Left lung (tissue), 10 donors: Measurements from ENCODE around the gene SREBF2. TPM values are rescaled to one million over a fixed set of nuclear protein-coding genes. Genes with fewer than 3 reads are reported as not detected.
"Not testable (repeated sequence)": the region's sequence is repeated elsewhere in the genome, so short reads cannot be mapped to it uniquely, and the experiment has no call there.

Source experiments
- ATAC-seq: fragments of 200-7000 bp; cut with Tn5 transposase; one replicate; pipeline ENCODE4 v1.9.1; 2020; ENCODE audit warnings: moderate library complexity
- DNase-seq, 4 donors: peaks; one replicate each; pipeline ENCODE4 v3.0.0-alpha.2; 2013 to 2020
- H3K27ac ChIP-seq, 2 donors: fragments of 200-600 bp; sonication (generic) in 1 of 2; one replicate each; pipeline versions ENCODE4 v1.5.0 to v1.8.0; 2020 to 2021
- H3K27me3 ChIP-seq, 2 donors: fragments of 200-600 bp; sonication (generic) in 1 of 2; one replicate each; pipeline versions ENCODE4 v1.5.0 to v1.8.0; 2020 to 2021
- H3K36me3 ChIP-seq, 2 donors: fragments of 200-600 bp; sonication (generic) in 1 of 2; one replicate each; pipeline versions ENCODE4 v1.5.0 to v1.8.0; 2020 to 2021
- H3K4me1 ChIP-seq, 2 donors: fragments of 200-600 bp; one replicate each; pipeline ENCODE4 v1.8.0; 2021
- H3K4me3 ChIP-seq, 2 donors: fragments of 200-600 bp; sonication (generic) in 1 of 2; one replicate each; pipeline versions ENCODE4 v1.5.0 to v1.8.0; 2020 to 2021; ENCODE audit warnings: mild to moderate bottlenecking in 1 of 2
- H3K9me3 ChIP-seq, 2 donors: fragments of 200-600 bp; sonication (generic) in 1 of 2; one replicate each; pipeline versions ENCODE4 v1.5.0 to v1.8.0; 2020 to 2021
- intact Hi-C, 2 donors: fragments of 100-400 bp; cut with DNase I; formaldehyde crosslinking; loops; one replicate each; pipeline versions ENCODE4 v1.11.2 to v1.14.2; 2022
- polyA plus RNA-seq, 6 donors: library from polyadenylated mRNA; unstranded; fragments of 120-200 nt; gene quantifications; one replicate each; pipeline ENCODE4 v1.2.1, GENCODE V29; 2013; ENCODE audit not compliant: insufficient read length in 6 of 6
- total RNA-seq, 2 donors: library from RNA; stranded (reverse); fragmentation: NEBNext Ultra II Directional; extraction: Animal tissue kit (Norgen Biotek cat#: 25700); gene quantifications; one replicate each; pipeline ENCODE4 v1.2.1, GENCODE V29; 2021
- TF ChIP-seq, protein P1 (sequence below), 2 donors: fragments of 200-600 bp; sonication (generic) in 1 of 2; IDR thresholded peaks; one replicate each; pipeline versions ENCODE4 v1.5.0 to v1.8.0; 2021; ENCODE audit warnings: antibody characterized with exemption in 2 of 2
- donor health status: DM: no; HTN: yes; CAD: no.
- donor health status: DM: no; HTN: no; CAD: no.

Gene SREBF2
- total and polyA plus RNA-seq, 8 donors, result 49.2 to 162 (median 75.7) TPM

GRCh38 chr22:41868556-41868955 is 35.7 kb downstream of the SREBF2 start:
- TF ChIP-seq, protein P1, sequence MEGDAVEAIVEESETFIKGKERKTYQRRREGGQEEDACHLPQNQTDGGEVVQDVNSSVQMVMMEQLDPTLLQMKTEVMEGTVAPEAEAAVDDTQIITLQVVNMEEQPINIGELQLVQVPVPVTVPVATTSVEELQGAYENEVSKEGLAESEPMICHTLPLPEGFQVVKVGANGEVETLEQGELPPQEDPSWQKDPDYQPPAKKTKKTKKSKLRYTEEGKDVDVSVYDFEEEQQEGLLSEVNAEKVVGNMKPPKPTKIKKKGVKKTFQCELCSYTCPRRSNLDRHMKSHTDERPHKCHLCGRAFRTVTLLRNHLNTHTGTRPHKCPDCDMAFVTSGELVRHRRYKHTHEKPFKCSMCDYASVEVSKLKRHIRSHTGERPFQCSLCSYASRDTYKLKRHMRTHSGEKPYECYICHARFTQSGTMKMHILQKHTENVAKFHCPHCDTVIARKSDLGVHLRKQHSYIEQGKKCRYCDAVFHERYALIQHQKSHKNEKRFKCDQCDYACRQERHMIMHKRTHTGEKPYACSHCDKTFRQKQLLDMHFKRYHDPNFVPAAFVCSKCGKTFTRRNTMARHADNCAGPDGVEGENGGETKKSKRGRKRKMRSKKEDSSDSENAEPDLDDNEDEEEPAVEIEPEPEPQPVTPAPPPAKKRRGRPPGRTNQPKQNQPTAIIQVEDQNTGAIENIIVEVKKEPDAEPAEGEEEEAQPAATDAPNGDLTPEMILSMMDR (IDR thresholded peaks at IDR 0.05), result no peak
- no peaks in the 10 kb centered on the region for H3K9me3 ChIP-seq
- H3K27ac ChIP-seq, result no peak overlapping the region
- H3K36me3 ChIP-seq, result peaks cover 0 to 74% of the 10 kb centered on the region in 2 donors
- intact Hi-C loops, result no loop called here
- DNase-seq (no peak), ATAC-seq (no peak)
- peaks cover 0 to 8% of the 10 kb centered on the region in 2 donors for H3K4me1 ChIP-seq
- no peak overlapping the region for H3K4me3 ChIP-seq
- H3K27me3 ChIP-seq, result no peaks in the 10 kb centered on the region

DNA sequence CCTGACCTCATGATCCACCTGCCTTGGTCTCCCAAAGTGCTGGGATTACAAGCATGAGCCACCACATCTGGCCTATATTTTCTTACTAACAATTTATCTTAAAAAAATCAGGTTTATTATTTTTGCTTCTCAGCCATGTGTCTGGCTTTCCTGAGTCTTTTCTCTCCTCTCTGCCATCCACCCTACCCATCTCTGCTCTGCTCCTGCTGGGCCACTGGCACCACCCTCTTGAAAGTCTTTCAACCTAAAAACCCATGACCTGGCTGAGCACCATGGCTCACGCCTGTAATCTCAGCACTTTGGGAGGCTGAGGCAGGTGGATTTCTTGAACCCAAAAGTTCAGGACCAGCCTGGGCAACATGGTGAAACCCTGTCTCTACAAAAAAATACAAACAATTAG is 37.2 kb downstream of the SREBF2 start:
- DNase-seq, intact Hi-C loops, H3K27me3 ChIP-seq, H3K4me3 ChIP-seq, H3K9me3 ChIP-seq, ATAC-seq, H3K4me1 ChIP-seq, H3K27ac ChIP-seq: not testable (repeated sequence)
- H3K36me3 ChIP-seq, result peaks cover 7 to 90% of the 10 kb centered on the region in 2 donors

DNA sequence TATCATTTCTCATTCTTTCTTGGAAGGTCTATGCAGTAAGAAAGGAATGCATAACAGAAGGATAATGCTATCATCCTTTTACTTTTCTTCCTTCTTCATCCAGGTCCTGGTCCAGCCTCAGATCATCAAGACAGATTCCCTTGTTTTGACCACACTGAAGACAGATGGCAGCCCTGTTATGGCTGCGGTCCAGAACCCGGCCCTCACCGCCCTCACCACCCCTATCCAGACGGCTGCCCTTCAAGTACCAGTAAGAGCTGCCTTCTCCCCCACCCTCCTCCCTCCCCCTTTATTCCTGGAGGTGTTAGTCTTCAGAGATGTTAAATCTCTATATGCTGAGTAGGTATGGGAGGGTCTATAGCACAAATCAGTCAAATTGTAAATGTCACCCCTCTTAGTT is 37.9 kb downstream of the SREBF2 start:
- intact Hi-C loops, result no loop called here

GRCh38 chr22:41873391-41873790 is 40.5 kb downstream of the SREBF2 start:
- no peak for ATAC-seq
- DNase-seq, result no peak
- peaks cover 7 to 100% of the 10 kb centered on the region in 2 donors for H3K36me3 ChIP-seq

More for the DNA sequence above, 37.9 kb downstream of the SREBF2 start:
- Histone ChIP-seq H3K27me3 (no peaks in the 10 kb centered on the region), H3K4me3 (no peak overlapping the region), H3K9me3 (no peaks in the 10 kb centered on the region), H3K4me1 (no peaks in the 10 kb centered on the region), H3K36me3 (peaks cover 7 to 97% of the 10 kb centered on the region in 2 donors), H3K27ac (no peak overlapping the region)
- ATAC-seq (no peak), DNase-seq (no peak)
- TF ChIP-seq, protein P1 (IDR thresholded peaks at IDR 0.05), result no peak

DNA sequence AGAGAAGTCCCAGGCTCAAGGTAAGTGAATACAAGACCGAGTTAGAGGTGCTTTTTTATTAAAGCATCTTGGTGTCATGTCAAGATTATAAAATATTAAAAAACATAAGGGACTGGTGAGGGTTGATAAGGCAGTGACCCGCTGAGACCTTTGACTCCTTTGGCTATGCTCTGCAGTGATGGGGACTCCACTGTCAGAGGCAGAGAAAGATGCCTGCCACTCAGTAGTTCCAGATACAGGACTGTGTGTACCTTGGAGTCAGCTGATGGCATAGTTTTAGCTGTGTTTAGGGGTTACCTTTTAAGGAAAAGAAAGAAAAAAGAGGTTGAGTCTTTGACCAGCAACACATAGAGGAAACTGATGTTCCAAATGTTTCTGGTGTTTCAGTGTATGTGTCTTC is 41.2 kb downstream of the SREBF2 start:
- H3K27ac ChIP-seq, result no peak overlapping the region
- intact Hi-C loops, result no loop called here
- no peak overlapping the region for H3K4me3 ChIP-seq
- peaks cover 7 to 100% of the 10 kb centered on the region in 2 donors for H3K36me3 ChIP-seq
- DNase-seq (no peak), ATAC-seq (no peak)
- no peaks in the 10 kb centered on the region for H3K4me1 ChIP-seq
- no peaks in the 10 kb centered on the region for H3K9me3 ChIP-seq
- H3K27me3 ChIP-seq, result no peaks in the 10 kb centered on the region
- TF ChIP-seq, protein P1 (IDR thresholded peaks at IDR 0.05), result no peak

More at GRCh38 chr22:41873391-41873790, 40.5 kb downstream of the SREBF2 start:
- H3K27ac ChIP-seq, result no peak overlapping the region
- TF ChIP-seq, protein P1 (IDR thresholded peaks at IDR 0.05), result no peak
- no peak overlapping the region for H3K4me3 ChIP-seq
- H3K4me1 ChIP-seq, result no peaks in the 10 kb centered on the region
- no peaks in the 10 kb centered on the region for H3K9me3 ChIP-seq
- intact Hi-C loops, result no loop called here
- H3K27me3 ChIP-seq, result no peaks in the 10 kb centered on the region
